GM18502 (cell line): ENCODE measurements around the gene NET1.

Experiments
- ATAC-seq: cut with Tn5 transposase; IDR thresholded peaks from one replicate; pipeline ENCODE4 v1.9.1; 2021; ENCODE audit warnings: mild to moderate bottlenecking; ENCODE audit not compliant: unreplicated experiment, poor library complexity

NET1 gene

GRCh38 chr10:5497289-5497688 lies 84.9 kb downstream of the NET1 start:
- no peak for ATAC-seq

DNA sequence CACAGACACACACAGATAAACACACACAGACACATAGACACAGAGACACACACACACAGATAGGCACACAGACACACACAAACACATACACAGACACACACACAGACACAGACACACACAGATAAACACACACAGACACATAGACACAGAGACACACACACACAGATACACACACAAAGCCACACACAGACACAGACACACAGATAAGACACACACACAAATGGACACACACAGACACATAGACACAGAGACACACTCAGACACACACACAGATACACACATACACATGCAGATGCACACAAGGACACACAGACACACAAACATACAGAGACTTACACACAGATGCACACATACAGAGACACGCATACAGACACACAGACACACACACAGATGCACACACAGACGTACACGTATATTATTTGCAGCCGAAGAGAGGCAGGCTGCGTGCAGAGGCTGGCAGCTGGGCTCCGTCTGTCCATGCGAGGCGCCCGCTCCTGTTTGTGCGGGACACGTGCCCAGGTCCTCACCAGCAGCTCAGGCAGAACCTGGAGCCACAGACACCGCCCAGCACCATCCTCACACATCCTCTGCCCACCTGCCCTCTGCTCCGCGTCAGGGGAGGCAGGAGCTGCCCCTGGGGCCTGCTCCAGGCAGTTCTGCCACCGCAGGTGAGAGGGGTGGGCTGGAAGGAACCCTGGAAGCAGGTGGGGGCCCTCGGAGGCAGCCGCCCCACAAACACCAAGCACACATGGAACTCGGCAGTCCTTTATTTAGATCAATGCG lies 85.8 kb downstream of the NET1 start:
- no peak for ATAC-seq

GRCh38 chr10:5498791-5499492 lies 86.6 kb downstream of the NET1 start:
- ATAC-seq, result no peak

DNA sequence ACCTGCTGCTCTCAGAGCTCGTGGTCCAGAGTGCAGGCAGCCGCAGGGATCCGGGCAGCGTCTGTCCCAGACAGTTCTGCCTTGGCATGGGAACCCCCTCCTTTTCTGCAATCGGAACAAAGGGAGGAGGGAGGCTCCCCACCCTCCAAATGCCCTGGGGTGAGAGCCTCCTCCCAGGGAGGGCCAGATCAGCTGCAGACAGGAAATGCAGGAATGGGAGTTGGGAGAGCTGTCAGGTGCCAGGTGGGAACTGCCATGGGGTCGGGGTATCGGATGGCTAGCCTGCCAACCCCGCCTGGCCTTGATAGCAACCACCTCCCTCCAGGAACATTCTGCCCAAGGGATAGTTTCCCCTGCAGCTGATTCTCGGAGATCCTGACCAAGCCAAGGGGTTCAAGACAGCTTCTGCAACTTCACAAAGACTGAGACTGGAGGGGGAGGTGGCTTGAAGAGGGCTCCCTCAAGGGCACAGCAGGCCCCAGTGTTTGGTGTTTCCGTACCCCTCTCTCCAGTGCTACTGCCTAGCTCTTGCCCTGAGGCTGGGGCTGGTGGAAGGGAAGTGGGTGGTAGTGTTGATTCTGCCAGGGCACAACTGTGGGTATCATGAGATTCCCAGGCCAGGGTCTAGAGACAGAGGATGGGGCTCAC lies 87.3 kb downstream of the NET1 start, which contains the start of gene CALML5:
Gene CALML5, minus strand, starts transcription at position 78 of the 648 bp plus-strand sequence. CDS start 132 bp downstream, outside the sequence.
- no peak for ATAC-seq

DNA sequence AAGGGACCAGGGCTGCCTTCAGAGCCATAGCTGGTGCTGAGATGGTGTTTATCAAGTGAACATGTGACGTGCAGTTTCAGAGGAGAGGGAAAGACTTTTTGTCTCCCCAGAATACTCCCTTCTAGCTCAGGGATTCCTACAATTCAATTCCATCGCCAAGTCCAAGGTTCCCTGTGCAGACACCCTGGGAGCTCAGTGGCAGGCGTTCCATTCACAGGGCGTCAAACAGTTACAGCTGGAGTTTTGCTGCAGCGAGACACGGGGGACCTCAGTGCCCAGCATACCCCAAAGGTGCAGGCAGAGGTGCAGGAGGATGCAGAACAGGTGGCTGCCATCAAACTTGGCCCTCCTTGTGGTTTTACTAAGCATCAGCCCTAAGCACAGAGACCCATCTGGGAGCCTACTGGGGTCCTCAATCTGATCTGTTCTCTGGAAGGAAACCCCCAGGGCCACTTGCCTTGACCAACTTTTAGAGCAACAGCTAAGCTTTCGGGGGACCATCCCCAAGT lies 87.9 kb downstream of the NET1 start:
- no peak for ATAC-seq

DNA sequence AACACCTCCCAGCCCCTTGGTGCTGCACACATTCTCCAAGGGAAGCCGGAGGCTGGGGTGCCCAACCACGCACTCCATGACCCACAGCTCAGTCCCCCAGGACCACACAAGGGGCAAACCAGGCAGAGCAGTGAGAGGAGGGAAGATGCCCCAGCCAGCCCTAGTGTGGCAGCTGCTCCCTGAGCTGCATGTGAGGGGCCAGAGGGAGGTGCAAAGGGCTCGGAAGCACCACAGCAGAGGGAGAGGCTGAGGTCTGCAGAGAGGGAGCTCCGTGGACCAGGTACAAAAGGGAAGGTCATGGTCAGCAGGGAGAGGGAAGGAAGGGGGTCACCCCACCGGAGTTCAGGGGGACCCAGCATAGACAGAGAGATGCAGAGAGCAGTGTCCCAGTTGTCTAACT lies 88.6 kb downstream of the NET1 start:
- no peak for ATAC-seq

DNA sequence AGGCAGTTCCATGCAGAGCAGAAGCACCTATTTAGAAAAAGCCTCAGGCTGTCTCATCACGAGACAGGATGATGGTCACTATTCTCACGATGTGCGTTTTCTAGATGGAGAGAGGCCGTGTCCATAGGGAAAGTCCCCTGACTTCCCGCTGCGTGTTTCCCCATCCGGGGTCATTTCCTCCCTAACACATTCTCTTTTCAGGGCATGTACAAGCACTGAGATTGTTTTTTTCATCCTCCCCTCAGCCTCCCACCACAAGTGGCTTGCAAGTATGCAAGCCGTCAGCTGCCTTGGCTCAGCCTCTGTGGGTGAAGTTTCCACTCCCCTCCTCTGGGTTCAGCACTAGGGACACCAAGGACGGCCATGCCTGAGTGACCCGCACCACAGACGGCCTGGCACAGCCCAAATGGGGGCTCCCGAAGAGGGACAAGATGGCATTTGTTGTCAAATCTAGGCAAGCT lies 89.7 kb downstream of the NET1 start:
- no peak for ATAC-seq

GRCh38 chr10:5502571-5503476 lies 90.5 kb downstream of the NET1 start:
- ATAC-seq, result no peak

GRCh38 chr10:5503477-5503835 lies 91.1 kb downstream of the NET1 start:
- ATAC-seq, result no peak

DNA sequence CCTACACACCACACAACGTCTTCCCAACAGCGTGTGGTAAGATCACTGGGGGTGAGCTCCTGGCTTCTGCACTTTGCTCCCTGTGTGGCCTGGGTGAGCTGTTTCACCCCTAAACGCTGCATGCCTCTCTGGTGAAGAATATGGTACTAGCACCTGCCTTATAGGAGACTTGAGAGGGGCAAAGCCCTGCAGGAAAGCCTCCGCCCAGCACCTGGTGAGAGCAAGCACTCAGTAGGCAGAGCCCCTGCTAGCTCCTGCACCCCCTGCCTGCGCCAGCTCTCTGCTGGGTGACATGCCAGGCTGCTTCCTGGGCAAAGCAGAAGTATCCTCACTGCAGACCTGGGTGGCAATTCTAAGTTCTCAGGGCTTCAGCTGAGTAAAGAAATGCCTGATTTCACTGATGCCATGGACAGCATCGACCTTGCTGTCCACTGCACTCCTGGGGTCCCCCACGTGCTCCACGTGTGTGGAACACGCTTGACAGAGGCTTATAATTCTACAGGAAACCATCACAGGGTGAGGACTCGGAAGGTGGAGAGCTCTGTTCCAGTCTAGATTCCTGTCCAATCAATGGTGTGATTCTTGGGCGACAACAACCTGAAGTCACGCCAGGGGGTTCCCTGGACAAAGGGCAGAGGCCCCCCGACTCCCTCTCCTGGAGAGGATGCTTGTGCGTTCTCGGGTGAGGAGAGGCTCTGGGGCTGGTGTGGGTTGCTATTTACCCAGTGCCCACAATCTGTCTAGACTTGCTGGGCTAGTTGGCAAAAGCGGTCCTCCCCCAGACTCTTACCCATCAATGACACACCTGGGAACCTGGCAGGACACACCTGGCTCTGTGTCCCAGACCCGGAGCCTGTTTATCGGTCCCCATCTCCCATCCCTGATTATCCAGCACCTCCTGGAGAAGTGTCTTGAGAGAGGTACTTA lies 92.1 kb downstream of the NET1 start:
- ATAC-seq, result no peak

GRCh38 chr10:5506246-5506645 lies 93.9 kb downstream of the NET1 start:
- ATAC-seq, result no peak

- ATAC-seq, result no peak
These were observed 94.6 kb downstream of the NET1 start for GRCh38 chr10:5506751-5507648.

DNA sequence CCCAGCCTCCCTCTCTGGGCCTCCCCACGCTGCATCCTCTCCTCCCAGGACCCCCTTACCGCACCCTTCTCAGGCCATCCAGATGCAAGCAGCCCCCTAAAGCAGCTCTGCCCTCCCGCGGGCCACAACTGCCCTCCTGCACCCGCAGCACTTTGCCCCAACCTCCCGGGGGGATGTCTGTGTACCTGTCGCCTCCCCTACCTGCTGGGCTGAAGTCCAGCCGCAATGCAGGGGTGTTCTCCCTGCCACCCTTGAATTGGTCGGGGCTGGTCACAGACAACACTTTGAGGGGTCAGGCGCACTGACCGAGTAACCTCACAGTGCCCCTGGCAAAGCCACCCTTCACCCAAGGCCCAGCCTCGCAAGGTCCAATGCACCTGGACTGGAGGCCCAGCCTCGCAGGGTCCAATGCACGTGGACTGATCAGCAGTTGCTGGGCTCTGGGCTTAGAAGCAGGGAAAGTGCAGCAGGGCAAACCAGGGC lies 95.3 kb downstream of the NET1 start:
- ATAC-seq, result no peak

- no peak for ATAC-seq
These were observed 95.8 kb downstream of the NET1 start for GRCh38 chr10:5508161-5508604.
